OCI-LY3 (cell line): ENCODE data around the gene CIZ1.

Source experiments
- EZH2phosphoT487 ChIP-seq: fragments of 200-600 bp; shearing (Covaris generic); IDR thresholded peaks from 2 replicates; pipeline ENCODE4 v1.6.1; 2018; ENCODE audit warnings: antibody characterized with exemption, mixed run types, low read depth
- TF ChIP-seq, protein P1 (sequence below): fragments of 200-600, 300-600 bp; sonication (generic); IDR thresholded peaks from 2 replicates; pipeline ENCODE4 v1.5.1; 2014; ENCODE audit warnings: antibody characterized with exemption, low read length, low read depth

GRCh38 chr9:128218172-128218517, 26.8 kb upstream of the CIZ1 start:
- TF ChIP-seq, protein P1, sequence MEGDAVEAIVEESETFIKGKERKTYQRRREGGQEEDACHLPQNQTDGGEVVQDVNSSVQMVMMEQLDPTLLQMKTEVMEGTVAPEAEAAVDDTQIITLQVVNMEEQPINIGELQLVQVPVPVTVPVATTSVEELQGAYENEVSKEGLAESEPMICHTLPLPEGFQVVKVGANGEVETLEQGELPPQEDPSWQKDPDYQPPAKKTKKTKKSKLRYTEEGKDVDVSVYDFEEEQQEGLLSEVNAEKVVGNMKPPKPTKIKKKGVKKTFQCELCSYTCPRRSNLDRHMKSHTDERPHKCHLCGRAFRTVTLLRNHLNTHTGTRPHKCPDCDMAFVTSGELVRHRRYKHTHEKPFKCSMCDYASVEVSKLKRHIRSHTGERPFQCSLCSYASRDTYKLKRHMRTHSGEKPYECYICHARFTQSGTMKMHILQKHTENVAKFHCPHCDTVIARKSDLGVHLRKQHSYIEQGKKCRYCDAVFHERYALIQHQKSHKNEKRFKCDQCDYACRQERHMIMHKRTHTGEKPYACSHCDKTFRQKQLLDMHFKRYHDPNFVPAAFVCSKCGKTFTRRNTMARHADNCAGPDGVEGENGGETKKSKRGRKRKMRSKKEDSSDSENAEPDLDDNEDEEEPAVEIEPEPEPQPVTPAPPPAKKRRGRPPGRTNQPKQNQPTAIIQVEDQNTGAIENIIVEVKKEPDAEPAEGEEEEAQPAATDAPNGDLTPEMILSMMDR = no peak
- TF ChIP-seq EZH2phosphoT487 = no peak
